Effector memory CD8-positive, alpha-beta T cell (primary cell): ENCODE data around the gene EFNB2.

Experiments
- ATAC-seq: fragments of 150-1000 bp; cut with Tn5 transposase; replicated peaks from 2 replicates; pipeline ENCODE4 v1.10.0; 2021; ENCODE audit warnings: mild to moderate bottlenecking, moderate library complexity
- DNase-seq, 3 experiments: peaks; one replicate each; pipeline ENCODE4 v3.0.0; 2021
- H3K27ac Mint-ChIP-seq, 2 donors: one replicate each; pipeline ENCODE4 v1.8.0; 2022; ENCODE audit warnings: mild to moderate bottlenecking in 2 of 2, mixed read lengths in 2 of 2, moderate library complexity in 2 of 2
- H3K27me3 Mint-ChIP-seq, 2 donors: one replicate each; pipeline ENCODE4 v1.8.0; 2022; ENCODE audit warnings: mixed read lengths in 2 of 2
- H3K36me3 Mint-ChIP-seq: one replicate; pipeline ENCODE4 v1.8.0; 2022; ENCODE audit warnings: mild to moderate bottlenecking, moderate library complexity, mixed read lengths; ENCODE audit not compliant: insufficient read depth
- H3K4me1 Mint-ChIP-seq, 2 donors: one replicate each; pipeline ENCODE4 v1.8.0; 2022; ENCODE audit warnings: low read depth in 2 of 2, mixed read lengths in 2 of 2
- H3K4me3 Mint-ChIP-seq, 2 donors: one replicate each; pipeline ENCODE4 v1.8.0; 2022; ENCODE audit warnings: mild to moderate bottlenecking in 2 of 2, mixed read lengths in 2 of 2, moderate library complexity in 2 of 2
- H3K9me3 Mint-ChIP-seq, 2 donors: one replicate each; pipeline ENCODE4 v1.8.0; 2022; ENCODE audit warnings: mixed read lengths in 2 of 2

Gene EFNB2

GRCh38 chr13:106497079-106497478 lies 38.4 kb downstream of the EFNB2 start:
- H3K9me3 Mint-ChIP-seq = no peaks in the 10 kb centered on the region
- ATAC-seq (no peak), DNase-seq (no peak)
- H3K27ac Mint-ChIP-seq = no peak overlapping the region
- H3K36me3 Mint-ChIP-seq = no peaks in the 10 kb centered on the region
- peaks cover 61 to 66% of the 10 kb centered on the region in 2 donors for H3K27me3 Mint-ChIP-seq
- H3K4me3 Mint-ChIP-seq = no peak overlapping the region
- peaks cover 2 to 3% of the 10 kb centered on the region in 2 donors for H3K4me1 Mint-ChIP-seq

DNA sequence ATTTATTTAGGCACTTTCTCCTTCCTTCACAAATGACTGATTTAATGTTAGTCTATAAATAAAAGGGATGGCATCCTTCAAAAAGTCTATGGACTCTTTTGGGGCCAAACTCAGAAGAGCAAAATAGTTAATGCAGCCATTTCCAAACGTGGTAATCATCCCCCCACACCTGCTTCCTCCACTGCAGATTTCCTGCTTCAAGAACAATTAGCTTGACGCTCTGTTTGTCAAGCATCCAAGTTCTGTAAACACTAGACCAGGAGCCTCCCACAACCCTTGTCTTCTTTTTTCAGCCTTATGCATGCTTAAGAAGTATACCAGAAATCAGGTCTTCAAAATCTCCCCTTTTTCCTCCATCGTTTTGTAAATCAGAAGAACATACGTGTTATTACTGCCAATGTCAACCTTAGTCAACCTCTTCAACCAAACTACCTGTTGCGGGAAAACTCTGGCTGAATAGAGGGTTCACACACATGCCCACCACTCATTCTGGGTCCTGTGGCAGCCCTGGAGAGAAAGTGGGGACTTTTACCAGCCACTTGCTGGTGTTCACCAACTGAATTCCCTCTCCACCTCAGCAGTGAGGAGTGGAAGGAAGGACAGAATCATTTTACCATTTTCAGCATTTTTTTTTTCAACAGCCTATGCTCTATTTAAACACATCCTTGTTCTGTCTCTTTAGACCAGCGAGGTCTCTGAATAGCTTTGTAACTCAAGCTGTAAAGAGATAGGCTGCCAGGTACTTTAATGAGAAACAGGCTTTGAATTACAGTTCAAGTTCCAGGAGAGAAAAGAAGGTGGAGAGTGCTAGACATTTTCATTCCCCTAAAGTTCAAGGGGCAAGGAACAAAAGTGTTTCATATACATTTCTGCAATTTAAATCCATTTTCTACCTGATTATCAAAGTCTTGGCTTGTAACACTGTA lies 39.1 kb downstream of the EFNB2 start:
- DNase-seq = no peak
- no peak for ATAC-seq
- peaks cover 62 to 72% of the 10 kb centered on the region in 2 donors for H3K27me3 Mint-ChIP-seq
- H3K4me1 Mint-ChIP-seq = peaks cover 6 to 7% of the 10 kb centered on the region in 2 donors
- no peaks in the 10 kb centered on the region for H3K36me3 Mint-ChIP-seq
- no peak overlapping the region for H3K27ac Mint-ChIP-seq
- no peaks in the 10 kb centered on the region for H3K9me3 Mint-ChIP-seq
- no peak overlapping the region for H3K4me3 Mint-ChIP-seq

- no peak overlapping the region for H3K4me3 Mint-ChIP-seq
- no peak for DNase-seq
- H3K27me3 Mint-ChIP-seq = peaks cover 70 to 76% of the 10 kb centered on the region in 2 donors
- H3K4me1 Mint-ChIP-seq = peaks cover 10 to 15% of the 10 kb centered on the region in 2 donors
- H3K9me3 Mint-ChIP-seq = no peaks in the 10 kb centered on the region
- H3K27ac Mint-ChIP-seq = no peak overlapping the region
- no peaks in the 10 kb centered on the region for H3K36me3 Mint-ChIP-seq
- no peak for ATAC-seq
Measured at GRCh38 chr13:106494936-106495335, 40.5 kb downstream of the EFNB2 start.

- H3K4me3 Mint-ChIP-seq = no peak overlapping the region
- peaks cover 73 to 80% of the 10 kb centered on the region in 2 donors for H3K27me3 Mint-ChIP-seq
- no peak for DNase-seq
- peaks cover 10 to 15% of the 10 kb centered on the region in 2 donors for H3K4me1 Mint-ChIP-seq
- H3K27ac Mint-ChIP-seq = no peak overlapping the region
- no peaks in the 10 kb centered on the region for H3K36me3 Mint-ChIP-seq
- no peak for ATAC-seq
- H3K9me3 Mint-ChIP-seq = no peaks in the 10 kb centered on the region
Measured at GRCh38 chr13:106494506-106494905, 41.0 kb downstream of the EFNB2 start.

- ATAC-seq (peak; percentile 43), DNase-seq (no peak)
- peaks cover 10 to 15% of the 10 kb centered on the region in 2 donors for H3K4me1 Mint-ChIP-seq
- no peak overlapping the region for H3K27ac Mint-ChIP-seq
- no peak overlapping the region for H3K4me3 Mint-ChIP-seq
- H3K9me3 Mint-ChIP-seq = no peaks in the 10 kb centered on the region
- peaks cover 70 to 80% of the 10 kb centered on the region in 2 donors for H3K27me3 Mint-ChIP-seq
- no peaks in the 10 kb centered on the region for H3K36me3 Mint-ChIP-seq
Measured at GRCh38 chr13:106493533-106494220, 41.8 kb downstream of the EFNB2 start.

DNA sequence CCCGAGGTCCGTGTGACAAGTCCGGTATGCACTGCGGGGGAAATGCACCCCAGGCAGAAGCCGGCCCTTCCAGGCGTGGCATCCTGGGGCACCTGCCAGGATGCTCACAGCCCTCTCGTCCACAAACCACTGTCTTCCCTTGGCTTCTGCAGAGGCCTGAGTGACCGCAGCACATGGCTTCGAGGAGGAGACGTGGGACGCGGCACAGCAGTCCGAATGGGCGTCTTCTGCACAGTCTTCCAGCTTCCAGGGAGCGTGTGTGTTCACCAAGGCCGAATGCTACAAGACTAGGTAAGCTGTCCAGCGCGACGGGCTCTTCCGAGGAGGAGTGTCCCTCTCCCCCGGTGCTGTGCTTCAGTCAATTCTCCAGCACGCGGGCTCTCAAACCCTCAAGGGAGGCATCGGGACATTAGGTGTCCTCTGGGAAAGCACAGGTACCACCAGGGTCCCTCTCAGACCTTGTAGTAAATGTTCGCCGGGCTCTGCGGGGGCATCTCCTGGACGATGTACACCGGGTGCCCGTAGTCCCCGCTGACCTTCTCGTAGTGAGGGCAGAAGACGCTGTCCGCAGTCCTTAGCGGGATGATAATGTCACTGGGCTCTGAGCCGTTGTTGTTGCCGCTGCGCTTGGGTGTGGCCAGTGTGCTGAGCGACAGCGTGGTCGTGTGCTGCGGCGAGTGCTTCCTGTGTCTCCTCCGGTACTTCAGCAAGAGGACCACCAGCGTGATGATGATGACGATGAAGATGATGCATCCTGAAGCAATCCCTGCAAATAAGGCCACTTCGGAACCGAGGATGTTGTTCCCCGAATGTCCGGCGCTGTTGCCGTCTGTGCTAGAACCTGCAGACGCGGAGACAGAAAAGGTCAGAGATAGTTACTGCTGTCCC lies 42.6 kb downstream of the EFNB2 start:
- DNase-seq (no peak), ATAC-seq (no peak)
- Mint-ChIP-seq H3K36me3 (no peaks in the 10 kb centered on the region), H3K27me3 (peaks cover 62 to 78% of the 10 kb centered on the region in 2 donors), H3K4me1 (peaks cover 10 to 15% of the 10 kb centered on the region in 2 donors), H3K9me3 (no peaks in the 10 kb centered on the region), H3K27ac (no peak overlapping the region), H3K4me3 (no peak overlapping the region)

- DNase-seq (no peak), ATAC-seq (no peak)
- Mint-ChIP-seq H3K9me3 (no peaks in the 10 kb centered on the region), H3K4me3 (peak overlapping the region; percentile 15 to 56), H3K36me3 (no peaks in the 10 kb centered on the region), H3K27ac (no peak overlapping the region), H3K27me3 (peaks cover 58 to 79% of the 10 kb centered on the region in 2 donors), H3K4me1 (peaks cover 10 to 15% of the 10 kb centered on the region in 2 donors)
Measured at GRCh38 chr13:106491928-106492587, 43.4 kb downstream of the EFNB2 start.

- Mint-ChIP-seq H3K27ac (no peak overlapping the region), H3K9me3 (no peaks in the 10 kb centered on the region), H3K36me3 (no peaks in the 10 kb centered on the region), H3K27me3 (peaks cover 59 to 82% of the 10 kb centered on the region in 2 donors), H3K4me1 (peaks cover 10 to 15% of the 10 kb centered on the region in 2 donors), H3K4me3 (peak overlapping the region in 1 of 2 donors; percentile 56)
- ATAC-seq = no peak
- no peak for DNase-seq
Measured at GRCh38 chr13:106491463-106491862, 44.0 kb downstream of the EFNB2 start.

DNA sequence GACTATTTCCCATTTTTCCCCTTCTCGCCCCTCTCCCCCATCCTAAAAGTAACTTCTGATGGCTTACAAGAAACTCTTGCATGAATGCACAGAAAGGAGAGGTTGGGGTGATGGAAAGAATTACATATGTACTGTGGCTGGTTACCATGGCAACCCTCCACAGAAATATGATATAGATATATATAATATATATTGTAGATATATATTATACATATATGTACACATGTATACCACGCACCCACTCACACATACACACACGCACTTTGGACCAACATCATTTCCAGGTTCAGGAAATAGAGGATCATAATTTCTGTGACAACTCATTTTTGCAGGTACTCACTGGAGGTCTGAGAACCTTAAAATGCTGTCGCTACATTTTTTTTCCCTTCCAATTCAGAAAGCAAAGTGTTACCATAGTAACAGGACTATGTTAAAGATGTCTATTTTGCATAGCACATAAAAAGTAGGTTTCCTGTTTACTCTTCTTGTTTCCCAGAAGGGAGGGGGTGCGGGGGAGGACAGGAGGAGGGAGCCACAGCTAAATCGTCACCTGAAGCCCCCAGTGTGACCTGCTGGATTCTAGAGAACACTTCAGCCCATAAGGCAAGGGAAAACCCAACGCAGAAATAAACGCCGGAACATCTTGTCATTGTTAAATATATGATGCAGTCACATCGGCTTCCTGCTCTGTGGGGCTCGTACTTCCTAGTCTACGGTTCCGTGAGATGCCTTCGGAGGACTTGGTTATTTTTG lies 44.7 kb downstream of the EFNB2 start:
- H3K4me3 Mint-ChIP-seq = peak overlapping the region; percentile 55 to 56
- H3K9me3 Mint-ChIP-seq = no peaks in the 10 kb centered on the region
- peak overlapping the region in 1 of 2 donors; percentile 30 for H3K27ac Mint-ChIP-seq
- peaks cover 59 to 82% of the 10 kb centered on the region in 2 donors for H3K27me3 Mint-ChIP-seq
- no peaks in the 10 kb centered on the region for H3K36me3 Mint-ChIP-seq
- DNase-seq = peak in 1 of 3 experiments; percentile 1
- ATAC-seq = peak; percentile 61
- H3K4me1 Mint-ChIP-seq = peaks cover 10 to 15% of the 10 kb centered on the region in 2 donors

DNA sequence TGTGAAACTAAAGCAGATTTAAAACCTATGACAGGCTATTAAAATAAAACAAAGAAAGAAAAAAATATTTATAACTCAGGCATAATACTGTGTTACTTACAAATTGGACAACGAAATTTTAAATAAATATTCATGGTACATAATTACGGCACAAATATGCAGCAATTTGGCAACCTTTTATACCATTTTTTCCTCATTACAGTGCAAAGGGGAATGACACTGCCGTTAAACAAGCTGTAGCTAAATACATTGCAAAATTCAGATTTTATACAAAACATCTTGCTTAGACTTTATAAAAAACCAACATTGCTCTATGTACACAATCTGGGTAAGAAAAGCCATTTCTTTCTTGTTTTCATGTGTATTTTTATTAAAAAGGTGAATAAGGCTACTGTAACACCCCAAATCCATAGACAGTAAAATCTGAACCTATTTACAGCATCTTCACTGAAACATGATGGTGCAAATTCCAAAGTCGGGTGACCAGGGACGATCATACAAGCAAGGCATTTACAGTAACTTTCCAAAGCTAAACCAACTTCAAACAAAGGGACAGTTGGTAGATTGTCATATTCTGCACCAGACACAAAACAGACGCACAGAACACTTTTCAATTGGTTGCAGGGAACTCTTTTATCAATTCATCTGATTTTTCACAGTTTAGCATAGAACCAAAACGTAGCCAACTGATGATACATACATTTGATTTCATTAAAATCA lies 45.5 kb downstream of the EFNB2 start:
- H3K36me3 Mint-ChIP-seq = no peaks in the 10 kb centered on the region

DNA sequence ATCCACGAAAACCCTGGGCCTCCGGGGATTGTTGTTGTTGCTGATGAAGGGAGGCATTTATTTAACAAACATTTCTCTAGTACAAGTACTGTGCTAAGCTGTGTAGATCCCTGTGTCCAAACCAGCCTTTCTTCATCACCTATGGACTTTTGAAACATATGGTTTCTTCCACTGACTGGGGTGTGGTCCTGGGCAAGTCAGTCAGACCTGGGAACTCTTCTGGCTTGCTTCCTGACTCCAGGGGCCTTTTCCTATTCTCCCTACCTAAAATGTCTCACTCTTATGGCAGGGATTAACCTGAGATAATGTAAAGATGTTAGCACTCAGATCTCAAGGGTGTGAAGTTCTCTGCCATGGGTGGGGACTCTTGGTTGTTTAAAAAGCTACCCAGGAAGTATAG lies 46.8 kb downstream of the EFNB2 start:
- no peak overlapping the region for H3K4me3 Mint-ChIP-seq
- no peaks in the 10 kb centered on the region for H3K36me3 Mint-ChIP-seq
- H3K27ac Mint-ChIP-seq = no peak overlapping the region
- H3K9me3 Mint-ChIP-seq = no peaks in the 10 kb centered on the region
- peaks cover 57 to 94% of the 10 kb centered on the region in 2 donors for H3K27me3 Mint-ChIP-seq
- peaks cover 10 to 15% of the 10 kb centered on the region in 2 donors for H3K4me1 Mint-ChIP-seq
- DNase-seq (no peak), ATAC-seq (no peak)

More for the DNA sequence above, 45.5 kb downstream of the EFNB2 start:
- ATAC-seq (no peak), DNase-seq (no peak)
- H3K9me3 Mint-ChIP-seq = no peaks in the 10 kb centered on the region
- H3K27me3 Mint-ChIP-seq = peaks cover 62 to 84% of the 10 kb centered on the region in 2 donors
- H3K27ac Mint-ChIP-seq = no peak overlapping the region
- no peak overlapping the region for H3K4me3 Mint-ChIP-seq
- peaks cover 10 to 15% of the 10 kb centered on the region in 2 donors for H3K4me1 Mint-ChIP-seq
